ENCODE results near the gene MSRB2.

- TF ChIP-seq CTCF (IDR thresholded peaks at IDR 0.05) (no peak), EZH2 (IDR thresholded peaks at IDR 0.05; ENCODE audit: borderline replicate concordance, insufficient read depth, low read depth, low read length, poor library complexity, severe bottlenecking) (no peak)
These were observed 50.9 kb downstream of the MSRB2 start for GRCh38 chr10:23146258-23146657.
